Colonic mucosa (tissue), 4 donors: Measurements from ENCODE around the gene COPS8. TPM values are rescaled to one million over a fixed set of nuclear protein-coding genes. Genes with fewer than 3 reads are reported as not detected.

Experiments used
- DNase-seq: peaks from one replicate; pipeline ENCODE4 v3.0.0-alpha.2; 2020
- H3K27ac ChIP-seq: fragments of 200-600 bp; one replicate; pipeline ENCODE4 v1.8.0; 2021
- H3K27me3 ChIP-seq: fragments of 200-600 bp; one replicate; pipeline ENCODE4 v1.8.0; 2021
- H3K36me3 ChIP-seq: fragments of 200-600 bp; one replicate; pipeline ENCODE4 v1.8.0; 2021
- H3K4me1 ChIP-seq: fragments of 200-600 bp; one replicate; pipeline ENCODE4 v1.8.0; 2021; ENCODE audit warnings: mild to moderate bottlenecking
- H3K4me3 ChIP-seq: fragments of 200-600 bp; one replicate; pipeline ENCODE4 v1.8.0; 2021
- H3K9ac ChIP-seq, 2 donors: one replicate each; pipeline ENCODE4 v1.7.0; 2013; ENCODE audit warnings: control low read depth in 2 of 2, low read depth in 2 of 2, low read length in 2 of 2
- H3K9me3 ChIP-seq: fragments of 200-600 bp; one replicate; pipeline ENCODE4 v1.8.0; 2021
- intact Hi-C: fragments of 100-400 bp; cut with DNase I; formaldehyde crosslinking; loops from one replicate; pipeline ENCODE4 v1.14.1; 2022
- total RNA-seq, 2 donors: library from RNA; stranded (reverse); fragmentation: NEBNext Ultra II Directional in 1 of 2; extraction: Animal tissue kit (Norgen Biotek cat#: 25700) in 1 of 2; gene quantifications; one replicate each; pipeline ENCODE4 v1.2.1, GENCODE V29; 2021
- TF ChIP-seq, protein P1 (sequence below): fragments of 200-600 bp; IDR thresholded peaks from one replicate; pipeline ENCODE4 v1.8.0; 2022; ENCODE audit warnings: antibody characterized with exemption, mild to moderate bottlenecking
- donor health status: healthy.
- donor health status: DM: no; HTN: no; CAD: no.
- donor health status: DM: no; HTN: no; CAD: no.

COPS8 gene
- total RNA-seq, 2 donors from 2014 or later = 28.2 to 28.4 TPM

DNA sequence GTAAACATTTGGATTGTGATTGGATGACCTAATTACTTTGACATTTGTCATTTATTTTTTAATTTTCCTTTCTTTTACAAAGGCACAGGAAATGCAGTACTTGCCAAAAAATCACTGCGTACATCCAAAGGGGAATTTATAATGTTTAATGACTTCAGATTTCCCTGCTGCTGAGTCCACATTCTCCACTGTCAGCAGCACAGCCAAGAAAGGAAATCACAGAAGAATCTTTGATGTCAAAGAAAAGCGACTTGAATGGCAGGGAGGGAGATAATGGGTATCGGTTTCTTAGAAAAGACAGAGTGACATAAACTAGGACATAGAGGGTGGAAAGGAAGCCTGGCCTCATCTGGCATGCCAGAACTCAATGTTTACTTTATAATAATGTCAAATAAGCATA lies 41.4 kb upstream of the COPS8 start:
- no peak for DNase-seq
- Histone ChIP-seq H3K4me1 (no peaks in the 10 kb centered on the region), H3K9me3 (no peaks in the 10 kb centered on the region), H3K9ac (no peak overlapping the region), H3K27me3 (no peaks in the 10 kb centered on the region), H3K4me3 (no peak overlapping the region), H3K36me3 (no peaks in the 10 kb centered on the region), H3K27ac (no peak overlapping the region)
- intact Hi-C loops = no loop called here
- TF ChIP-seq, protein P1, sequence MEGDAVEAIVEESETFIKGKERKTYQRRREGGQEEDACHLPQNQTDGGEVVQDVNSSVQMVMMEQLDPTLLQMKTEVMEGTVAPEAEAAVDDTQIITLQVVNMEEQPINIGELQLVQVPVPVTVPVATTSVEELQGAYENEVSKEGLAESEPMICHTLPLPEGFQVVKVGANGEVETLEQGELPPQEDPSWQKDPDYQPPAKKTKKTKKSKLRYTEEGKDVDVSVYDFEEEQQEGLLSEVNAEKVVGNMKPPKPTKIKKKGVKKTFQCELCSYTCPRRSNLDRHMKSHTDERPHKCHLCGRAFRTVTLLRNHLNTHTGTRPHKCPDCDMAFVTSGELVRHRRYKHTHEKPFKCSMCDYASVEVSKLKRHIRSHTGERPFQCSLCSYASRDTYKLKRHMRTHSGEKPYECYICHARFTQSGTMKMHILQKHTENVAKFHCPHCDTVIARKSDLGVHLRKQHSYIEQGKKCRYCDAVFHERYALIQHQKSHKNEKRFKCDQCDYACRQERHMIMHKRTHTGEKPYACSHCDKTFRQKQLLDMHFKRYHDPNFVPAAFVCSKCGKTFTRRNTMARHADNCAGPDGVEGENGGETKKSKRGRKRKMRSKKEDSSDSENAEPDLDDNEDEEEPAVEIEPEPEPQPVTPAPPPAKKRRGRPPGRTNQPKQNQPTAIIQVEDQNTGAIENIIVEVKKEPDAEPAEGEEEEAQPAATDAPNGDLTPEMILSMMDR = no peak

DNA sequence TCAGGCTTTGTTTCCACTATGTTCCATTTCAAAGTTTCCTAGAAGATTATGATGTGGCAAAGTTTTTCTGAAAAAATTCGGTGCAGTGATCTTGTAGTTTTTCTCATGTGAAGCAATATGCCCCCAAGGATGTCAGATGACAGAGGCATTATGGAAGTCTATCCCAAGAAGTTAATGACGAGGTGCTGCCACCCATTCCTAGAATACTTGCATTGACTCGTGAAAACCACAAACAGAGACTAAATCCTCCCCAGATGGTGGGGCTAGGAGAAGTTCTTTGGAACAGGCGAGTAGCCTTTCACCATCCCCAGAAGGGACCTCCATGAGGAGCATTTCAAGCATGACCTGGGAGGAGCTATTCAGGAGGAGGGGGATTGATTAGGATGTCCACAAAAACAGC lies 40.2 kb upstream of the COPS8 start:
- Histone ChIP-seq H3K36me3 (no peaks in the 10 kb centered on the region), H3K27ac (no peak overlapping the region), H3K9me3 (no peaks in the 10 kb centered on the region), H3K4me1 (no peaks in the 10 kb centered on the region), H3K27me3 (no peaks in the 10 kb centered on the region), H3K9ac (no peak overlapping the region), H3K4me3 (no peak overlapping the region)
- no peak for DNase-seq
- intact Hi-C loops = no loop called here
- TF ChIP-seq, protein P1 = no peak

DNA sequence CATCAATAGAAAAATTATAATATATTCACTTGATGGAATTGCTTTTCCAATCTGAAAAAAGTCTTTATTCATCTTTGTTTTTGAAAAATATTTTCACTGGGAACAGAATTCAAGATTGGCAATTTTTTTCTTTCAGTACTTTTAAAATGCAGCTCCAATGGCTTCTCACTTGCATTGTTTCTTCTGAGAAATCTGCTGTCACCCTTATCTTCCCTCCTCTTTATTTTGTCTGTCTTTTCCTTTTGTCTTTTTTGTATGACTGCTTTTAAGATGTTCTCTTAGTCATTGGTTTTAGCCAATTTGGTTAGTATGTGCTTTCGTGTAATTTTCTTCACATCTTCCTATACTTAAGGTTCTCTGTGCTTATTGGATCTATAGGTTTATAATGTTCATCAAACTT lies 37.1 kb upstream of the COPS8 start:
- TF ChIP-seq, protein P1 = no peak
- H3K27me3 ChIP-seq = no peaks in the 10 kb centered on the region
- no peak overlapping the region for H3K4me3 ChIP-seq
- H3K4me1 ChIP-seq = no peaks in the 10 kb centered on the region
- DNase-seq = no peak
- H3K36me3 ChIP-seq = no peaks in the 10 kb centered on the region
- H3K27ac ChIP-seq = no peak overlapping the region
- H3K9me3 ChIP-seq = no peaks in the 10 kb centered on the region
- H3K9ac ChIP-seq = no peak overlapping the region
- intact Hi-C loops = no loop called here

DNA sequence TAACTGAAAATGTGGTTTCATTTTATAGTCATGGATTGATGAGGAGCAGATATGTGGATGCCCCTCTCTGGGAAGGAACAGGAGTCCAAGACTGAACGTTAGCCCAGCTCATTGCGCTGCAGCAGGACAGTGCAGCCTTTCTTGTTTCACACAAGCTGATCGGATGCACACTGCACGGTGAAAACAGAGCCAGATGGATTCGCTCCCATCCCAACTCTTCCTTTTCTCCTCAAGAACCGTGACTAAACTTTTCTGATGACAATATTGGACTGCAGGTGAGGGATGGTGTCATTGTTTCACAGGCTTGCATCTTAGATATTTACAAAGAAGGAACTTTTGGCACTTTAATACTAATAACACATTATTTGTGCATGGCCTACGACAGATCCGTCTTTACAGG lies 33.8 kb upstream of the COPS8 start:
- H3K9ac ChIP-seq = no peak overlapping the region
- H3K4me3 ChIP-seq = no peak overlapping the region
- no peaks in the 10 kb centered on the region for H3K36me3 ChIP-seq
- H3K4me1 ChIP-seq = no peaks in the 10 kb centered on the region
- H3K27me3 ChIP-seq = no peaks in the 10 kb centered on the region
- no peak for DNase-seq
- intact Hi-C loops = no loop called here
- TF ChIP-seq, protein P1 = no peak
- H3K9me3 ChIP-seq = no peaks in the 10 kb centered on the region
- no peak overlapping the region for H3K27ac ChIP-seq

DNA sequence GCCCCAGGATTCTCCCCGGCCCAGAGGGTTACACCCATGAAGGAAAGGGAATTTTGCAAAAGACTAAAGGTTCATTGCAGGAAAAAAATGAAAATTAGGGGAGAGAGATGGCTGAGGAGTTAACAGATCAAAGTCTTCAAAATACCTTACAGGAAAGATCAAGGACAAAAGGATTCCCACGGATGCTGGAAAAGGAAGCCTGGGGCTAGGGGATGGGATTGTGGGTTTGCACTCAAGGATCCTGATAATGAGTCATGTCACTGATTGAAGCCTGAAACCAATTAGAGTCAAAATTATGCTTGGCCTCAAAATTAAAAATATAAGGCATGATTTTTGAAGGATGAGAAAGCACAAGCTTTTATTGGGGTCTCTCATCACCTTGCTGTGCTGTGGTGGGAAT lies 32.6 kb upstream of the COPS8 start:
- intact Hi-C loops = no loop called here
- H3K4me3 ChIP-seq = no peak overlapping the region
- no peaks in the 10 kb centered on the region for H3K9me3 ChIP-seq
- H3K27ac ChIP-seq = no peak overlapping the region
- TF ChIP-seq, protein P1 = no peak
- no peaks in the 10 kb centered on the region for H3K4me1 ChIP-seq
- DNase-seq = no peak
- H3K9ac ChIP-seq = no peak overlapping the region
- no peaks in the 10 kb centered on the region for H3K27me3 ChIP-seq
- H3K36me3 ChIP-seq = no peaks in the 10 kb centered on the region
